ENCODE measurements around the gene ZNF23. TPM values are rescaled to one million over a fixed set of nuclear protein-coding genes. Genes with fewer than 3 reads are reported as not detected.

The ZNF23 gene
- total RNA-seq, 1 donor from 2014 or later, result 18.2 TPM

GRCh38 chr16:71410146-71410545, 51.9 kb downstream of the ZNF23 start:
- no peaks in the 10 kb centered on the region for H3K79me2 ChIP-seq (ENCODE audit: low read depth)

GRCh38 chr16:71409011-71409775, 52.9 kb downstream of the ZNF23 start:
- Mint-ChIP-seq H3K36me3 (no peaks in the 10 kb centered on the region), H3K27me3 (ENCODE audit: insufficient read depth, low read depth) (peaks cover 5% of the 10 kb centered on the region), H3K9me3 (peaks cover 12% of the 10 kb centered on the region), H3K27ac (no peak overlapping the region), H3K4me3 (no peak overlapping the region), H3K4me1 (peaks cover 4% of the 10 kb centered on the region)
- no peak overlapping the region for H2AFZ ChIP-seq (replicated peaks)
- H3K4me3 ChIP-seq, result no peak overlapping the region
- no peak for TF ChIP-seq EZH2phosphoT487 (IDR thresholded peaks at IDR 0.05)
- no peak for TF ChIP-seq CTCF (IDR thresholded peaks at IDR 0.05)
- TF ChIP-seq EZH2 (IDR thresholded peaks at IDR 0.05), result no peak
- H4K20me1 ChIP-seq (ENCODE audit: low read depth), result no peaks in the 10 kb centered on the region
- H3K36me3 ChIP-seq, result no peaks in the 10 kb centered on the region
- no peak overlapping the region for H3K27ac ChIP-seq
- H3F3A ChIP-seq (ENCODE audit: low read depth), result no peaks in the 10 kb centered on the region
- no peak for DNase-seq (ENCODE audit: low spot score)
- no peaks in the 10 kb centered on the region for H3K27me3 ChIP-seq
- H3K4me2 ChIP-seq, result no peak overlapping the region
- no peaks in the 10 kb centered on the region for H3K9me3 ChIP-seq (ENCODE audit: low read depth)
- peaks cover 3% of the 10 kb centered on the region for H3K4me1 ChIP-seq
- H3K9ac ChIP-seq, result no peak overlapping the region
- H3K79me2 ChIP-seq (ENCODE audit: low read depth), result no peaks in the 10 kb centered on the region

More at GRCh38 chr16:71410146-71410545, 51.9 kb downstream of the ZNF23 start:
- no peak overlapping the region for H3K4me2 ChIP-seq
- Mint-ChIP-seq H3K27me3 (ENCODE audit: insufficient read depth, low read depth) (peaks cover 6% of the 10 kb centered on the region), H3K4me3 (no peak overlapping the region), H3K27ac (no peak overlapping the region), H3K36me3 (no peaks in the 10 kb centered on the region), H3K9me3 (peaks cover 4% of the 10 kb centered on the region), H3K4me1 (peaks cover 4% of the 10 kb centered on the region)
- H3K27me3 ChIP-seq, result no peaks in the 10 kb centered on the region
- TF ChIP-seq EZH2phosphoT487 (IDR thresholded peaks at IDR 0.05) (no peak), EZH2 (IDR thresholded peaks at IDR 0.05) (no peak), CTCF (IDR thresholded peaks at IDR 0.05) (no peak)
- no peaks in the 10 kb centered on the region for H4K20me1 ChIP-seq (ENCODE audit: low read depth)
- H3K4me1 ChIP-seq, result no peaks in the 10 kb centered on the region
- H3K4me3 ChIP-seq, result no peak overlapping the region
- H3K9me3 ChIP-seq (ENCODE audit: low read depth), result no peaks in the 10 kb centered on the region
- no peak overlapping the region for H3K27ac ChIP-seq
- H2AFZ ChIP-seq (replicated peaks), result no peak overlapping the region
- no peak overlapping the region for H3K9ac ChIP-seq
- no peak for DNase-seq (ENCODE audit: low spot score)
- H3K36me3 ChIP-seq, result no peaks in the 10 kb centered on the region
- H3F3A ChIP-seq (ENCODE audit: low read depth), result no peaks in the 10 kb centered on the region

DNA sequence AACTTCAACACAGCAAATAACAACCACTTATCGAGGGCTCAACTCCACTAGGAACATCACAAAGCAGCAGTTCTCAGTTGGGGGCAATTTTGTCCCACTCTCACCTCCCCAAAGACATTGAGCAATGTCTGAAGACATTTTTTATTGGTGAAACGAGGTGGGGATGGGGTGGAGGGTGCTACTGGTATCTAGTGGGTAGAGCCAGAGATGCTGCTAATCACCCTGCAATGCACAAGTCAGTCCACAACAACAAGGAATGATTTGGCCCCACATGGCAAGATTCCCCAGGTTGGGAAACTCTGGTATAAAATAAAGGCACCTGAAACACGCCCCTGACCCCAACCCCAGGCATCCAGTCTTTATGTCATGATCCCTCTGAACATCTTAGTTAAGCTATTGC, 53.5 kb downstream of the ZNF23 start:
- Histone ChIP-seq H3K9ac (no peak overlapping the region), H3K27me3 (no peaks in the 10 kb centered on the region), H3K4me1 (peaks cover 3% of the 10 kb centered on the region), H3K27ac (no peak overlapping the region), H2AFZ (replicated peaks) (no peak overlapping the region), H3K4me2 (no peak overlapping the region), H3K4me3 (no peak overlapping the region), H3K9me3 (ENCODE audit: low read depth) (no peaks in the 10 kb centered on the region), H3K79me2 (ENCODE audit: low read depth) (no peaks in the 10 kb centered on the region), H4K20me1 (ENCODE audit: low read depth) (no peaks in the 10 kb centered on the region), H3K36me3 (no peaks in the 10 kb centered on the region), H3F3A (ENCODE audit: low read depth) (no peaks in the 10 kb centered on the region)
- H3K9me3 Mint-ChIP-seq, result peaks cover 16% of the 10 kb centered on the region
- no peak overlapping the region for H3K27ac Mint-ChIP-seq
- no peaks in the 10 kb centered on the region for H3K36me3 Mint-ChIP-seq
- peaks cover 5% of the 10 kb centered on the region for H3K27me3 Mint-ChIP-seq (ENCODE audit: insufficient read depth, low read depth)
- H3K4me3 Mint-ChIP-seq, result no peak overlapping the region
- peaks cover 4% of the 10 kb centered on the region for H3K4me1 Mint-ChIP-seq
- no peak for TF ChIP-seq EZH2phosphoT487 (IDR thresholded peaks at IDR 0.05)
- no peak for TF ChIP-seq EZH2 (IDR thresholded peaks at IDR 0.05)
- no peak for TF ChIP-seq CTCF (IDR thresholded peaks at IDR 0.05)
- no peak for DNase-seq (ENCODE audit: low spot score)

All from neural progenitor cell (in vitro differentiated cells).